ENCODE results near the gene MOCS1. TPM values are rescaled to one million over a fixed set of nuclear protein-coding genes. Genes with fewer than 3 reads are reported as not detected.
"Not testable (repeated sequence)": the region's sequence is repeated elsewhere in the genome, so short reads cannot be mapped to it uniquely, and the experiment has no call there.

MOCS1 gene
- 1 to 10 TPM; 6.2 to 6.4 TPM for total RNA-seq

DNA sequence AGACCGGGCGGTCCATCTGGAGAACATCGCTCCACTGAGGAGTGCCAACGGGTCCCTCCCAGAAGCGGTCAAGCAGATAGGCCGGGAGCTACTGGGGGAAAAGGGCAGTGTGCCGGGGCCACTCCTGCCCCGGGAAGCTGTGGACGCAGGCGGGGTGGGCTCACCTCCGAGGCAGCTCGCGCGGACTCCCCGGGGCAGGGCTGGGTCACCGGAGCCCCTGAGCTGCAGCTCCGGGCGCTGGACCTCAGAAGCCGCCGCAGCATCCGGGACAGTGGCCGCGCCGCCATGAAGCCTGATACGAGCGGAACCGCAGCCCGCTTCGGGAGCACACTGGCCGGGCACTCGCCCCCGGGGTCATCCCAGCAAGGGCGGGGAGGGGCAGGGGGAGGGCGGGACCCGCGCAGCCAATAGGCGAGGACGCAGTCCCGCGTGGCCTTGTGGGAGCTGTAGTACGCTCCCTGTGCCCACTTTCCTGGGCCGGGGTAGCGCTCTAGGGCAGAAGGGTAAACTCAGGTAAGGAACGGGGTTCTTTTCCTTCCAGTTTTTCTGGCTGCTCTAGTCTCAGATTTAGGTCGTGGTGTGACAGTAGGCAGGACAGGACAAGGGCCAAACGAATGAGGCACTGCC, at the start of gene MOCS1:
Gene MOCS1 (minus strand): TSS at position 332 of the 627 bp plus-strand sequence. CDS start 45 bp downstream, at position 287.
- ATAC-seq: peak; percentile 93
- peak; percentile 86 for DNase-seq
- intact Hi-C loops (cut with DNase I, micrococcal nuclease): loop anchor here in 1 of 2 experiments (5.0 to 10.0 kb wide), 3 partner anchors 207 to 819 kb away; partner anchors contain the start of genes KCNK5, KIF6 and SAYSD1
- H3K27ac Mint-ChIP-seq: peak within 1 kb of the TSS; percentile 86
- H3K4me3 Mint-ChIP-seq: peak within 1 kb of the TSS; percentile 82
- ChIA-PET CTCF (interaction anchor here (0.7 to 0.8 kb wide), 2 partner anchors 123 to 1103 kb away, joined by 3 to 4 read pairs; no protein-coding TSS in a partner anchor), POLR2A (interaction anchor here (1.0 kb wide), 1 partner anchor 1136 kb away, joined by 3 read pairs; no protein-coding TSS in a partner anchor)
- H3K4me1 Mint-ChIP-seq: peaks cover 23% of the 10 kb centered on the region
- no peaks in the 10 kb centered on the region for H3K36me3 Mint-ChIP-seq (ENCODE audit: low read depth)
- no peaks in the 10 kb centered on the region for H3K9me3 Mint-ChIP-seq (ENCODE audit: low read depth)
- H3K27me3 Mint-ChIP-seq: peaks cover 3% of the 10 kb centered on the region

DNA sequence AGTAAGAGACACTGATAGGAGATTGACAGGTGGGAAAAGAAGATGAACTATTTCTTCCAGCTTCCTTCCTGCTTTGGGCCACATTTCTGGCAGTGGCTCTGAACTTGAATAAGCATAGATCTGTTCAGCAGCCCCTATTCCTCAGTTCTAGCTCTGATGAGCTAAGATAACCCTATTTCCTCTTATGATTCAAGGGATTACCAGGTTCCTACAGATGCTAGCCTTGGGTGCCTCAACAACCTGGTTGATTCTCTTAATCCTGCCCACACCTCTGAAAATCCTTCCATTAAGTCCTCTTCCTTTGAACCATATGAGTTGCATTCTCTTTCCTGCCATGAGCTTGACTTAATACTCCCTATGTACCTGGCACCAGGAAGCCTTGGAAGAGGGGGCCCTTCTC, 49.8 kb upstream of the MOCS1 start:
- Mint-ChIP-seq H3K36me3 (ENCODE audit: low read depth) (no peaks in the 10 kb centered on the region), H3K27me3 (peaks cover 3% of the 10 kb centered on the region), H3K4me1 (no peaks in the 10 kb centered on the region), H3K27ac (no peak overlapping the region), H3K9me3 (ENCODE audit: low read depth) (no peaks in the 10 kb centered on the region), H3K4me3 (no peak overlapping the region)
- CTCF ChIA-PET: no interaction called here
- DNase-seq (no peak), ATAC-seq (no peak)
- intact Hi-C loops (cut with DNase I, micrococcal nuclease): loop anchor here (5.0 to 10.0 kb wide), 2 partner anchors 323 to 861 kb away; no protein-coding TSS in a partner anchor
- POLR2A ChIA-PET: no interaction called here

DNA sequence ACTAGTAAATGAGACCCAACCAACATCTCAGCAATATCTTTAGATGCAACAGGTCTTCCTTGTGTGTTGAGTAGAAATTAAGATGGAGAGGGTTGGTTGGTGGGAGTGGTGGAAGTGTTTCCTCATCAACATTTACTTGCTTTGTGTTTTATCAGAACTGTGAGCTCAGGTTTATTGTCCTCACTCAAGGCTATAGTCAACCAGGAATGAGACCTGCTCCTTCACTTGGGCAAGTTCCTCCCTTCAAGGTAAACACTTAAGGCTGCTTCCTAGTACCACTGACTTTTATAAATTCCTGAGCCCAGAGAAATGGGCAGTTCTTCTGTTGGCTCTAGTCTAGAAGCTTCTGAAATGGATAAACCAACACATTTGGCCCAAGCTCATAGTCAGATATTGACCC, 48.9 kb upstream of the MOCS1 start:
- no peak for DNase-seq
- ChIA-PET CTCF (interaction anchor here (1.0 kb wide), 1 partner anchor 9 kb away, joined by 3 read pairs; no protein-coding TSS in a partner anchor), POLR2A (no interaction called here)
- Mint-ChIP-seq H3K27me3 (peaks cover 3% of the 10 kb centered on the region), H3K27ac (no peak overlapping the region), H3K4me3 (no peak overlapping the region), H3K36me3 (ENCODE audit: low read depth) (no peaks in the 10 kb centered on the region), H3K4me1 (no peaks in the 10 kb centered on the region), H3K9me3 (ENCODE audit: low read depth) (no peaks in the 10 kb centered on the region)
- ATAC-seq: no peak
- intact Hi-C loops (cut with DNase I, micrococcal nuclease): loop anchor here (5.0 to 10.0 kb wide), 2 partner anchors 324 to 862 kb away; no protein-coding TSS in a partner anchor

DNA sequence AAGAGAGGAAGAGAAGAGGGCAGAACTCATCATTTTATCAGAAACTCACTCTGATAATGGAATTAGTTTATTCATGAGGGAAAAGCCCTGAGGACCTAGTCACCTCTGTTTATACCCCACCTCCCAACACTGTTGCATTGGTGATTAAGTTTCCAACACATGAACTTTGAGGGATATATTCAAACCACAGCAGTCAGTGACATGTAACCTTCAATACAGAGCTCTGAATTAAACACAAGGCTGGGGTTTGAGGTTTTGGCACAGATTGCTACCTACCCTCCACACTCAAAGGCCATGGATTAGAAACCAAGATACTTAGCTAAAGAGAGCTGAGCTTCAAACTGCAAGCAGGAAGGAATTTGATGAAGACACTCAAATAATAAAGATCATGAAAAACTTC, 48.5 kb upstream of the MOCS1 start:
- intact Hi-C loops (cut with DNase I, micrococcal nuclease): loop anchor here (5.0 to 10.0 kb wide), 2 partner anchors 325 to 862 kb away; no protein-coding TSS in a partner anchor
- Mint-ChIP-seq H3K36me3 (ENCODE audit: low read depth) (no peaks in the 10 kb centered on the region), H3K27me3 (peaks cover 3% of the 10 kb centered on the region), H3K27ac (no peak overlapping the region), H3K4me1 (no peaks in the 10 kb centered on the region), H3K9me3 (ENCODE audit: low read depth) (no peaks in the 10 kb centered on the region), H3K4me3 (no peak overlapping the region)
- ChIA-PET POLR2A (no interaction called here), CTCF (interaction anchor here (1.0 kb wide), 1 partner anchor 9 kb away, joined by 3 read pairs; no protein-coding TSS in a partner anchor)
- DNase-seq: no peak
- no peak for ATAC-seq

DNA sequence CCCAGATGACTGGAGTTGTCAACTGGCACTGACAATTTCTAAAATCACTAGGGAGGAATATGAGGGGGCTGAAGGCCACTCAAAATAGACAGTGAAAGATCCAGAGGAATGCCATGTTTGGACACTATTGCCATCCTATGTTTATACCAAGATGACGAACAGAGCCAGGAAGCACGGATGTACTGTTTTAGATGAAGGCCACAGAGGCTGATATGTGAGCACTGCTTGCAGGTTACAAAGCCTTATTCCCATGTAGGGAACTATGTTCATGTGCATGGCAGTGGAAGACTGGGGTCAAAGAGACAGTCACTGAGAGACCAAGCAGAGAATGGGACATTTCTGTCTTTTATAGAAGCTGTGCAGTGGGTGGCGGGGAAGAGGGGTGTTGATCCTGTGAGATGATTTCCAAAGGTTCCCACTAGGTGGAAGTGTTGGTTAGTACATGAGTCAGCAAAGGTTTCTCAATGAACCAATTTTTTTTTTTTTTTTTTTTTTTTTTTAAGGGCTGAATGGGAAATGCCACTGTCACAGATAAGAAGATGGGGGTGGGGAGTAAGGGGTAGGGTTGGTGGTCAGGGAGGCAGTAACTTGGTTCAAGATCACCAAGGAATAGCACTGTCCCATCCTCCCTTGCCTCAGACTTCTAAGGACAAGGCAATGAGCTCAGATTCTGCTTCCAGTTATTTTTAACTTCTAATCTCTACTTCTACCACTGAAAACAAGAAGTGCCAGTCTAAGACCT, 46.7 kb upstream of the MOCS1 start:
- no peaks in the 10 kb centered on the region for H3K4me1 Mint-ChIP-seq
- DNase-seq: peak; percentile 16
- intact Hi-C loops (cut with DNase I, micrococcal nuclease): loop anchor here (1.0 to 10.0 kb wide), 3 partner anchors 326 to 864 kb away; no protein-coding TSS in a partner anchor
- H3K36me3 Mint-ChIP-seq (ENCODE audit: low read depth): no peaks in the 10 kb centered on the region
- H3K9me3 Mint-ChIP-seq (ENCODE audit: low read depth): no peaks in the 10 kb centered on the region
- no peak overlapping the region for H3K27ac Mint-ChIP-seq
- CTCF ChIA-PET: no interaction called here
- H3K4me3 Mint-ChIP-seq: no peak overlapping the region
- peaks cover 3% of the 10 kb centered on the region for H3K27me3 Mint-ChIP-seq
- POLR2A ChIA-PET: interaction anchor here (0.6 kb wide), 1 partner anchor 794 kb away, joined by 3 read pairs; no protein-coding TSS in a partner anchor
- no peak for ATAC-seq

DNA sequence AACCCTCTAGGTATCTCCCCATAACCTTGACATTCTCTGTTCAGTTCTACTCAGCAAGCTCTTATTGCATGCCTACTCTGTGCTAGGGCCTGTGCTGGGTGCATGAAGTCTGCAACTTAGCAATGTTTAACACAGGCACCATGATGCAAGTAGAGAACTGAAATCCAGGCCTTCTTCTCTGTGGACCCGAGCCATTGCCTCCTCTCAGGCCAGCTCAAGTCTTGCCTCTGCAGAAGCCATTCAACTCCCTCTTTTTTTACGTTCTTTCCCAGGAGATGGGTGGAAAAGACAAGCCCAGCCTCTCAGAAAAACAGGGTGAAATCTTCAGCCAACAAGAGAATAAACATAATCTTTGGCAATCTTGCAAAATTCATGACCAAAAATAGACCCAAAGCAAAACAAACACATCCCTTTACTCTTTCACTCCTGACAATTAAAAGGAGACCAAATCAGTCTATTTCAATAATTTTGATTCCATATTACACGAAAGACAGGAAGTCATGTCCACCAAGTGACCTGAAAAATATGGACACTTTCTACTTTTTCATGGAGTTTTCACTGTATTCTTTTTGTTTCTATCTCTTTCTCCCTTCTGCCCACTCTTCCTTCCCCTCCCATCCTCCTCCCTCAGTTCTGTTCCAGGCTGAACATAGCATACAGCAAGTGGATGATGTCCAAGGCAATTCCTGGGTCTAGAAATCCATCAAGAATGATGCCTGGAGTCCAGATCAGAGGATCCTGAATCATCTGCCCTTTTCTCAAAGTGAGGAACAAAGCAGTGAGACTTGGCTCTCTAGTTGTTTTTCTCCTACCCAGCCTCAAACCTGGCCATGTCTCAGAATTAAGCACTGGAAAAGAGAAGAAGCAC, 45.4 kb upstream of the MOCS1 start:
- intact Hi-C loops (cut with DNase I, micrococcal nuclease): loop anchor here (5.0 to 10.0 kb wide), 2 partner anchors 328 to 865 kb away; no protein-coding TSS in a partner anchor
- CTCF ChIA-PET: no interaction called here
- ATAC-seq (no peak), DNase-seq (no peak)
- POLR2A ChIA-PET: no interaction called here
- H3K27me3 Mint-ChIP-seq: peaks cover 5% of the 10 kb centered on the region
- no peaks in the 10 kb centered on the region for H3K36me3 Mint-ChIP-seq (ENCODE audit: low read depth)
- no peaks in the 10 kb centered on the region for H3K9me3 Mint-ChIP-seq (ENCODE audit: low read depth)
- no peak overlapping the region for H3K4me3 Mint-ChIP-seq
- no peaks in the 10 kb centered on the region for H3K4me1 Mint-ChIP-seq
- H3K27ac Mint-ChIP-seq: no peak overlapping the region

DNA sequence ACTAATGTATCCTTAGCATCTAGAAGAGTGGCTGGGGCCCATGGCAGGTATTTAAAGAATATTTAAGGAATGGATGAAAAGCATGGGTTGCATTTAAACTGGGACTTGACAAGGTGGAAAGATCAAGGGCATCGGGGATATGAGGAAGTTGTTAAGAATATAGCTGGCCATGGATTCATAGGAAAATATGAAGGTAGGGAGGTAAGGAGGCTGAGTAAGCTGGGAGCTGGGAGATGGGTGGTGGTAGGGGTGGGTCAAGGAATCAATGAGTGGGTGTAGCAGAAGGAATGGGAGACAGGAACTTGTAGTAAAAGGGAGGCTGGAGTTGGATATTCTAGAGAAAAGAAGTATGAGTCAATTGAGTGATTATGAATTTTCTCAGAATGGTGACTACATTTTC, 44.0 kb upstream of the MOCS1 start:
- Mint-ChIP-seq H3K36me3 (ENCODE audit: low read depth) (no peaks in the 10 kb centered on the region), H3K9me3 (ENCODE audit: low read depth) (no peaks in the 10 kb centered on the region), H3K27ac (no peak overlapping the region), H3K4me1 (no peaks in the 10 kb centered on the region), H3K4me3 (no peak overlapping the region), H3K27me3 (peaks cover 5% of the 10 kb centered on the region)
- ATAC-seq (no peak), DNase-seq (no peak)
- intact Hi-C loops (cut with DNase I, micrococcal nuclease): no loop called here
- ChIA-PET CTCF (no interaction called here), POLR2A (no interaction called here)

DNA sequence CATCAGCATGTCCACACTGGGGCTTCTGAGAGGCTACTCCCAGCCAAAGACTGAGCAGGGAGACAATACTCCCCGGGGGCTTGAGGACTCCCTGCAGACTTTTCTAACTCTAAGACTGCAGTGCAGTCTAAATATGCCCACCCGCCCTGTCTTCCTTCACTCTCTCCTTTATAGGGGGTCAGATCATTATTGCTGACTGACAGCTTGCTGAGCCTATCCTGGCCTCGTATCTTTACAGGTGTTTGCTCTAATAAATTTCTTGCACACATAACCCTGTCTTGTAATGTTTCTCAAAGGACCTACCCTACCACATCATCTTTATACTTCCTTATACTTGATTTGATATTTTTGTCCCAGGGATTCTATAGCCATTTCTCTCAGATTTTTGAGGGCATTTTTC, 39.4 kb upstream of the MOCS1 start:
- Mint-ChIP-seq H3K27ac (no peak overlapping the region), H3K9me3 (ENCODE audit: low read depth) (no peaks in the 10 kb centered on the region), H3K27me3 (peaks cover 7% of the 10 kb centered on the region), H3K4me1 (no peaks in the 10 kb centered on the region), H3K36me3 (ENCODE audit: low read depth) (no peaks in the 10 kb centered on the region), H3K4me3 (no peak overlapping the region)
- CTCF ChIA-PET: interaction anchor here (0.7 kb wide), 1 partner anchor 10 kb away, joined by 3 read pairs; no protein-coding TSS in a partner anchor
- DNase-seq (no peak), ATAC-seq (no peak)
- intact Hi-C loops (cut with DNase I, micrococcal nuclease): no loop called here
- POLR2A ChIA-PET: no interaction called here

DNA sequence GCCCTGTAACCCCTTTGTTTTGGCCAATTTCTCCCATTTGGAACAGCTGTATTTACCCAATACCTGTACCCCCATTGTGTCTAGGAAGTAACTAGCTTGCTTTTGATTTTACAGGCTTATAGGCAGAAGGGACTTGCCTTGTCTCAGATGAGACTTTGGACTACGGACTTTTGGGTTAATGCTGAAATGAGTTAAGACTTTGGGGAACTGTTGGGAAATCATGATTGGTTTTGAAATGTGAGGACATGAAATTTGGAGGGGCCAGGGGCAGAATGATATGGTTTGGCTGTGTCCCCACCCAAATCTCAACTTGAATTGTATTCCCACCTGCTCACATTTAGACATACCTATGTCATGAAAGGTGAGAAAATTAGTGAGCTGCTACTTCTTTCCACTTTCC, 38.5 kb upstream of the MOCS1 start:
- H3K27ac Mint-ChIP-seq; DNase-seq; H3K9me3 Mint-ChIP-seq (ENCODE audit: low read depth); H3K4me3 Mint-ChIP-seq; H3K27me3 Mint-ChIP-seq; H3K4me1 Mint-ChIP-seq; ATAC-seq; H3K36me3 Mint-ChIP-seq (ENCODE audit: low read depth); intact Hi-C loops (cut with DNase I, micrococcal nuclease); POLR2A ChIA-PET; CTCF ChIA-PET: not testable (repeated sequence)

DNA sequence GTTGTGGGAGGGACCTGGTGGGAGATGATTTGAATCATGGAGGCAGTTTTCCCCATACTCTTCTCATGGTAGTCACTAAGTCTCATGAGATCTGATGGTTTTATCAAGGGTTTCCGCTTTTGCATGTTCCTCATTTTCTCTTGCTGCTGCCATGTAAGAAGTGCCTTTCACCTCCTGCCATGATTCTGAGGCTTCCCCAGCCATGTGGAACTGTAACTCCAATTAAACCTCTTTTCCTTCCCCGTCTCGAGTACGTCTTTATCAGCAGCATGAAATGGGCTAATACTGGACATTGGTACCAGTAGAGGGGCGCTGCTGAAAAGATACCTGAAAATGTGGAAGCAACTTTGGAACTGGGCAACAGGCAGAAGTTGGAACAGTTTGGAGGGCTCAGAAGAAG, 36.9 kb upstream of the MOCS1 start:
- H3K27me3 Mint-ChIP-seq; POLR2A ChIA-PET; H3K27ac Mint-ChIP-seq; H3K4me1 Mint-ChIP-seq; H3K4me3 Mint-ChIP-seq; DNase-seq; intact Hi-C loops (cut with DNase I, micrococcal nuclease); H3K9me3 Mint-ChIP-seq (ENCODE audit: low read depth); H3K36me3 Mint-ChIP-seq (ENCODE audit: low read depth); CTCF ChIA-PET; ATAC-seq: not testable (repeated sequence)

DNA sequence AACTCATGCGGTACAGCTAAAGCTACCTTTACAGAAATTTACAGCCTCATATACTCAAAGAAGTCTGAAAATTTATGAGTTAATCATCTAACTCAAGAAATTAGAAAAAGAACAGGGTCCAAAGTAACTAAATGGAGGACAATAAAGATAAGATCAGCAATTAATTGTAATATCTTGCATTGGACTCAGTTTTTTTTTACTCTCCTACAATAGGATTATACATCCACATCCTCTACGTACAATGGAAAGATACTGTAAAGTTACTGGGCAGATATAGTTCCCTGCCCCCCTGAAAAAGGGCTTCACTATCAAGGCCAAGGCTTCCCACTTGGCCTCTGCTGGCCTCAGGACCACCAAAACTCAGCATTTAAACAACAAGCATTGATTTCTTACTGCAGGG, 31.5 kb upstream of the MOCS1 start:
- ChIA-PET CTCF (no interaction called here), POLR2A (no interaction called here)
- Mint-ChIP-seq H3K9me3 (ENCODE audit: low read depth) (no peaks in the 10 kb centered on the region), H3K27me3 (peaks cover 21% of the 10 kb centered on the region), H3K36me3 (ENCODE audit: low read depth) (no peaks in the 10 kb centered on the region), H3K4me3 (no peak overlapping the region), H3K4me1 (no peaks in the 10 kb centered on the region), H3K27ac (no peak overlapping the region)
- ATAC-seq (no peak), DNase-seq (no peak)
- intact Hi-C loops (cut with DNase I, micrococcal nuclease): no loop called here

Data from activated CD4-positive, alpha-beta T cell treated with anti-CD3 and anti-CD28 coated beads for 36 hours (primary cell).